Neural cell (in vitro differentiated cells): ENCODE results near the gene MTMR12. TPM values are rescaled to one million over a fixed set of nuclear protein-coding genes. Genes with fewer than 3 reads are reported as not detected.
"Not testable (repeated sequence)": the region's sequence is repeated elsewhere in the genome, so short reads cannot be mapped to it uniquely, and the experiment has no call there.

Experiments
- H2AFZ ChIP-seq: fragments of 200-600, 300-800 bp; sonication (generic), shearing (Covaris generic); 2 replicates; pipeline ENCODE4 v1.6.0; 2014; ENCODE audit warnings: low read depth, mild to moderate bottlenecking, antibody characterized with exemption, low read length, moderate library complexity
- H3F3A ChIP-seq: fragments of 200-600 bp; shearing (Covaris generic); 2 replicates; pipeline ENCODE4 v1.6.1; 2016; ENCODE audit warnings: mild to moderate bottlenecking, moderate library complexity, mixed read lengths, antibody characterized with exemption, low read length; ENCODE audit not compliant: insufficient read depth, poor library complexity, severe bottlenecking
- H3K27ac ChIP-seq: fragments of 200-600, 300-800 bp; sonication (generic), shearing (Covaris generic); 2 replicates; pipeline ENCODE4 v1.5.1; 2014; ENCODE audit warnings: mild to moderate bottlenecking, low read length, moderate library complexity
- H3K27me3 ChIP-seq: fragments of 300-800, 200-600 bp; sonication (generic), shearing (Covaris generic); 2 replicates; pipeline ENCODE4 v1.6.0; 2014; ENCODE audit warnings: mild to moderate bottlenecking, low read depth, low read length, moderate library complexity; ENCODE audit not compliant: insufficient read depth
- H3K36me3 ChIP-seq: fragments of 300-800, 200-600 bp; sonication (generic), shearing (Covaris generic); 2 replicates; pipeline ENCODE4 v1.5.1; 2014; ENCODE audit warnings: mild to moderate bottlenecking, antibody characterized with exemption, low read length, moderate library complexity; ENCODE audit not compliant: insufficient read depth
- H3K4me2 ChIP-seq: fragments of 300-800, 200-600 bp; sonication (generic), shearing (Covaris generic); 2 replicates; pipeline ENCODE4 v1.6.0; 2014; ENCODE audit warnings: mild to moderate bottlenecking, low read length
- H3K4me3 ChIP-seq: fragments of 300-800, 200-600 bp; sonication (generic), shearing (Covaris generic); 2 replicates; pipeline ENCODE4 v1.5.1; 2014; ENCODE audit warnings: mild to moderate bottlenecking, low read length, moderate library complexity
- H3K79me2 ChIP-seq: fragments of 200-600 bp; shearing (Covaris generic); replicated peaks from 2 replicates; pipeline ENCODE4 v1.6.0; 2014; ENCODE audit warnings: mild to moderate bottlenecking, low read length, moderate library complexity; ENCODE audit not compliant: insufficient read depth
- H3K9ac ChIP-seq: fragments of 300-800, 200-600 bp; sonication (generic), shearing (Covaris generic); 2 replicates; pipeline ENCODE4 v1.6.1; 2016; ENCODE audit warnings: mild to moderate bottlenecking, low read length, mixed read lengths
- H3K9me2 ChIP-seq: fragments of 200-600 bp; shearing (Covaris generic); 2 replicates; pipeline ENCODE4 v1.6.1; 2016; ENCODE audit warnings: mild to moderate bottlenecking, low read length, mixed read lengths; ENCODE audit not compliant: insufficient read depth
- H3K9me3 ChIP-seq: fragments of 200-600, 300-800 bp; sonication (generic), shearing (Covaris generic); 2 replicates; pipeline ENCODE4 v1.6.1; 2016; ENCODE audit warnings: mild to moderate bottlenecking, mixed run types, low read length, moderate library complexity, mixed read lengths
- H4K20me1 ChIP-seq: fragments of 200-600 bp; shearing (Covaris generic); 2 replicates; pipeline ENCODE4 v1.6.1; 2016; ENCODE audit warnings: mild to moderate bottlenecking, mixed run types; ENCODE audit not compliant: insufficient read depth
- CTCF ChIP-seq: fragments of 450-650 bp; IDR thresholded peaks from 2 replicates; pipeline ENCODE4 v1.5.1; 2014; ENCODE audit warnings: antibody characterized with exemption, mild to moderate bottlenecking, moderate library complexity; ENCODE audit not compliant: poor library complexity, severe bottlenecking
- EP300 ChIP-seq: fragments of 450-650 bp; conservative IDR thresholded peaks from 2 replicates; pipeline ENCODE4 v1.6.1; 2014; ENCODE audit warnings: antibody characterized with exemption, mild to moderate bottlenecking, moderate library complexity; ENCODE audit not compliant: poor library complexity, severe bottlenecking
- EZH2 ChIP-seq: fragments of 200-600, 300-800 bp; shearing (Covaris generic), sonication (generic); IDR thresholded peaks from 2 replicates; pipeline ENCODE4 v1.6.1; 2014; ENCODE audit warnings: antibody characterized with exemption, low read length, borderline replicate concordance, mild to moderate bottlenecking; ENCODE audit not compliant: insufficient read depth, poor library complexity, severe bottlenecking
- MXI1 ChIP-seq: fragments of 450-650 bp; conservative IDR thresholded peaks from 2 replicates; pipeline ENCODE4 v1.6.1; 2014; ENCODE audit warnings: antibody characterized with exemption, mild to moderate bottlenecking; ENCODE audit not compliant: poor library complexity, severe bottlenecking
- POLR2AphosphoS5 ChIP-seq: IDR thresholded peaks from 2 replicates; pipeline ENCODE4 v1.6.1; 2012
- RAD21 ChIP-seq: fragments of 450-650 bp; conservative IDR thresholded peaks from 2 replicates; pipeline ENCODE4 v1.6.1; 2014; ENCODE audit warnings: antibody characterized with exemption, mild to moderate bottlenecking, moderate library complexity
- SMC3 ChIP-seq: fragments of 450-650 bp; conservative IDR thresholded peaks from 2 replicates; pipeline ENCODE4 v1.6.1; 2014; ENCODE audit warnings: antibody characterized with exemption, mild to moderate bottlenecking, moderate library complexity; ENCODE audit not compliant: poor library complexity
- TAF1 ChIP-seq: IDR thresholded peaks from 2 replicates; pipeline ENCODE4 v1.6.1; 2012; ENCODE audit warnings: low read depth
- polyA plus RNA-seq: library from polyadenylated mRNA; depleted of rRNA; stranded (reverse); fragments of >200 nt; gene quantifications from 2 replicates; pipeline ENCODE4 v1.2.3, GENCODE V29; 2014
- TF ChIP-seq, protein P1 (sequence below): IDR thresholded peaks from 2 replicates; pipeline ENCODE4 v1.6.1; 2012; ENCODE audit warnings: borderline replicate concordance

Gene MTMR12
- polyA plus RNA-seq, 1 donor from 2014 or later: 13.5 TPM

GRCh38 chr5:32298059-32298415 is 14.7 kb downstream of the MTMR12 start:
- H3K27me3 ChIP-seq: no peaks in the 10 kb centered on the region
- no peaks in the 10 kb centered on the region for H3K9me3 ChIP-seq
- H3K79me2 ChIP-seq: peaks cover 25% of the 10 kb centered on the region
- peak overlapping the region; percentile 29 for H3K4me2 ChIP-seq
- no peaks in the 10 kb centered on the region for H3K36me3 ChIP-seq
- TF ChIP-seq EP300 (no peak), TAF1 (no peak), MXI1 (no peak), RAD21 (no peak), CTCF (no peak), POLR2AphosphoS5 (no peak), EZH2 (no peak), SMC3 (no peak)
- no peaks in the 10 kb centered on the region for H4K20me1 ChIP-seq
- H3K9ac ChIP-seq: peak overlapping the region; percentile 28
- no peaks in the 10 kb centered on the region for H3K9me2 ChIP-seq
- no peaks in the 10 kb centered on the region for H3F3A ChIP-seq
- peak overlapping the region; percentile 22 for H3K4me3 ChIP-seq
- no peak overlapping the region for H2AFZ ChIP-seq
- peak overlapping the region; percentile 59 for H3K27ac ChIP-seq

DNA sequence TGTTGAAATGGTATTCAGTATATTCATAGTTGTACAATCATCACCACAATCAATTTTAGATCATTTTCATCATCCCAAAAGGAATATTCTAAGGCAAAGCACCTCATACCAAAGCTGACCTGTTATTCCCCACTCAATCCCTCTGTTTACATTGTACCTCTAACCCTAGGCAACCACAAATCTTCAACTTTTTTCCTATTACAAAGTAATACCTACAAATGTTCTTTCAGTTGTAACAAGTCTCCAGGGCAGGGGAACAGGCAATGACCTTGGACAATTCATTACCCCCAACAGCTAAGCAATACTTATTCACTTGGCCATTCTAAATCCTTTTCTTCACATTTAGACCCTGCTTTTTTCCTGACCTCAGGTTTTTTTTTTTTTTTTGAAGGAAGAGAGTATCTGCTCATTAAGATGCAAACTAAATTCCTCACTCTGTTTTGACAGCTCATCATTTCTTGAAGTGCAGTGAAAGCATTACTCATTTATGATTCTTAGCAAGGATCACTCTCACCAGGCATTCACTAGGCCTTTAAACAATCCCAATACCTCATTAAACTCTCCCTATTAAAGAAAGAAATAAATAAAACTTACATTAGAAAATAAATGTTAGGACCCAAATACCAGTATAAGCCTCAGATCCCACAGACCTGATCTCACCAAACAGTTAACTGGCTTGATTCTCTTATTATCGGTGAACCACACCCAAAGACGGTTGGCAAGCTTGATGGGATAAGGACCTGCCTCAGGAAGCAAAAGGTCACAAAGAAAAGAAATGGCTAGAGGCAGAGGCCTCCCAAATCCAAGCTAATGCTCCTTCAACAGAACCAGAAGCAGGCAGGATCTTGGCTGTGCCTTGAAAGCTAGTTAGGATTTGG is 15.3 kb downstream of the MTMR12 start:
- Histone ChIP-seq H3K79me2 (peaks cover 22% of the 10 kb centered on the region), H3K27me3 (no peaks in the 10 kb centered on the region), H3K9ac (peak overlapping the region; percentile 28), H4K20me1 (no peaks in the 10 kb centered on the region), H3K27ac (peak overlapping the region; percentile 59), H3K4me2 (peak overlapping the region; percentile 29), H3K9me3 (no peaks in the 10 kb centered on the region), H3K36me3 (no peaks in the 10 kb centered on the region), H3F3A (no peaks in the 10 kb centered on the region), H3K4me3 (peak overlapping the region; percentile 22), H2AFZ (no peak overlapping the region), H3K9me2 (no peaks in the 10 kb centered on the region)
- TF ChIP-seq, protein P1, sequence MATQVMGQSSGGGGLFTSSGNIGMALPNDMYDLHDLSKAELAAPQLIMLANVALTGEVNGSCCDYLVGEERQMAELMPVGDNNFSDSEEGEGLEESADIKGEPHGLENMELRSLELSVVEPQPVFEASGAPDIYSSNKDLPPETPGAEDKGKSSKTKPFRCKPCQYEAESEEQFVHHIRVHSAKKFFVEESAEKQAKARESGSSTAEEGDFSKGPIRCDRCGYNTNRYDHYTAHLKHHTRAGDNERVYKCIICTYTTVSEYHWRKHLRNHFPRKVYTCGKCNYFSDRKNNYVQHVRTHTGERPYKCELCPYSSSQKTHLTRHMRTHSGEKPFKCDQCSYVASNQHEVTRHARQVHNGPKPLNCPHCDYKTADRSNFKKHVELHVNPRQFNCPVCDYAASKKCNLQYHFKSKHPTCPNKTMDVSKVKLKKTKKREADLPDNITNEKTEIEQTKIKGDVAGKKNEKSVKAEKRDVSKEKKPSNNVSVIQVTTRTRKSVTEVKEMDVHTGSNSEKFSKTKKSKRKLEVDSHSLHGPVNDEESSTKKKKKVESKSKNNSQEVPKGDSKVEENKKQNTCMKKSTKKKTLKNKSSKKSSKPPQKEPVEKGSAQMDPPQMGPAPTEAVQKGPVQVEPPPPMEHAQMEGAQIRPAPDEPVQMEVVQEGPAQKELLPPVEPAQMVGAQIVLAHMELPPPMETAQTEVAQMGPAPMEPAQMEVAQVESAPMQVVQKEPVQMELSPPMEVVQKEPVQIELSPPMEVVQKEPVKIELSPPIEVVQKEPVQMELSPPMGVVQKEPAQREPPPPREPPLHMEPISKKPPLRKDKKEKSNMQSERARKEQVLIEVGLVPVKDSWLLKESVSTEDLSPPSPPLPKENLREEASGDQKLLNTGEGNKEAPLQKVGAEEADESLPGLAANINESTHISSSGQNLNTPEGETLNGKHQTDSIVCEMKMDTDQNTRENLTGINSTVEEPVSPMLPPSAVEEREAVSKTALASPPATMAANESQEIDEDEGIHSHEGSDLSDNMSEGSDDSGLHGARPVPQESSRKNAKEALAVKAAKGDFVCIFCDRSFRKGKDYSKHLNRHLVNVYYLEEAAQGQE: no peak
- TF ChIP-seq SMC3 (no peak), TAF1 (no peak), MXI1 (no peak), POLR2AphosphoS5 (no peak), EZH2 (no peak), EP300 (no peak), RAD21 (no peak), CTCF (no peak)

- not testable (repeated sequence) for H3K27ac ChIP-seq, H3F3A ChIP-seq, H4K20me1 ChIP-seq, H3K36me3 ChIP-seq, H2AFZ ChIP-seq, H3K4me2 ChIP-seq, H3K9ac ChIP-seq, H3K9me2 ChIP-seq, H3K27me3 ChIP-seq, H3K4me3 ChIP-seq, H3K9me3 ChIP-seq
- peaks cover 11% of the 10 kb centered on the region for H3K79me2 ChIP-seq
Observed at GRCh38 chr5:32295966-32296772, 16.6 kb downstream of the MTMR12 start.
